Stimulated activated CD8-positive, alpha-beta memory T cell treated with anti-CD3 and anti-CD28 coated beads, Interleukin-4, amount 100 ng/mL, for 4 hours (primary cell): Measurements from ENCODE around the gene UNC5A.

Source experiments
- DNase-seq, 2 donors: peaks; one replicate each; pipeline ENCODE4 v3.0.0-alpha.2; 2020; ENCODE audit warnings: low read depth in 2 of 2, low spot score in 1 of 2

The UNC5A gene

GRCh38 chr5:176922817-176923216, 112.5 kb downstream of the UNC5A start:
- DNase-seq, result no peak

- no peak for DNase-seq
These were observed 117.2 kb downstream of the UNC5A start for GRCh38 chr5:176927562-176927961.

GRCh38 chr5:176929654-176930053, 119.3 kb downstream of the UNC5A start:
- DNase-seq, result no peak
